IMR-90 (cell line): ENCODE results near the gene BRAF.

Experiments used
- BHLHE40 ChIP-seq: fragments of 150-350 bp; IDR thresholded peaks from 2 replicates; pipeline ENCODE4 v1.6.1; 2016; ENCODE audit warnings: mild to moderate bottlenecking, low read depth, low read length
- CEBPB ChIP-seq: IDR thresholded peaks from 2 replicates; pipeline ENCODE4 v1.6.1; 2012; ENCODE audit warnings: low read depth, low read length, improper control_type of control experiment
- CTCF ChIP-seq: conservative IDR thresholded peaks from 2 replicates; pipeline ENCODE4 v1.5.1; 2012; ENCODE audit warnings: mild to moderate bottlenecking, low read depth, low read length, improper control_type of control experiment
- ELK1 ChIP-seq: fragments of 150-350 bp; IDR thresholded peaks from 2 replicates; pipeline ENCODE4 v1.6.1; 2016; ENCODE audit warnings: low read depth, mild to moderate bottlenecking, low read length, moderate library complexity, borderline replicate concordance
- MXI1 ChIP-seq: IDR thresholded peaks from 2 replicates; pipeline ENCODE4 v1.6.1; 2012; ENCODE audit warnings: low read depth, mild to moderate bottlenecking, low read length, moderate library complexity, borderline replicate concordance
- NFE2L2 ChIP-seq: fragments of 150-350 bp; IDR thresholded peaks from 2 replicates; pipeline ENCODE4 v1.6.1; 2016; ENCODE audit warnings: low read depth, mild to moderate bottlenecking, low read length
- POLR2A ChIP-seq: IDR thresholded peaks from 2 replicates; pipeline ENCODE4 v1.6.1; 2012; ENCODE audit warnings: mild to moderate bottlenecking, low read depth, low read length
- RAD21 ChIP-seq: IDR thresholded peaks from 2 replicates; pipeline ENCODE4 v1.6.1; 2012; ENCODE audit warnings: low read length, improper control_type of control experiment
- RCOR1 ChIP-seq: IDR thresholded peaks from 2 replicates; pipeline ENCODE4 v1.6.1; 2012; ENCODE audit warnings: mild to moderate bottlenecking, low read length, improper control_type of control experiment; ENCODE audit not compliant: insufficient replicate concordance
- RFX5 ChIP-seq: IDR thresholded peaks from 2 replicates; pipeline ENCODE4 v1.8.0; 2012; ENCODE audit warnings: low read depth, mild to moderate bottlenecking, low read length, moderate library complexity
- SMC3 ChIP-seq: fragments of 150-350 bp; IDR thresholded peaks from 2 replicates; pipeline ENCODE4 v1.6.1; 2016; ENCODE audit warnings: low read depth, mild to moderate bottlenecking, antibody characterized with exemption, low read length, moderate library complexity
- USF2 ChIP-seq: fragments of 150-350 bp; IDR thresholded peaks from 2 replicates; pipeline ENCODE4 v1.6.1; 2017; ENCODE audit warnings: mild to moderate bottlenecking, antibody characterized with exemption, low read length, low read depth

GRCh38 chr7:140673063-140673773 lies 251.5 kb downstream of the BRAF start:
- TF ChIP-seq CTCF (no peak), RAD21 (no peak), POLR2A (no peak), ELK1 (no peak), NFE2L2 (no peak), CEBPB (no peak), MXI1 (0 out of 2 replicates have a peak, but pooled peaks have one; percentile 31), USF2 (no peak), SMC3 (no peak), BHLHE40 (no peak), RFX5 (no peak), RCOR1 (no peak)
